OCI-LY1 (cell line): Measurements from ENCODE around the gene MRPL36.

Experiments
- H2AFZ ChIP-seq: fragments of 200-600 bp; sonication (generic), shearing (Covaris generic); 2 replicates; pipeline ENCODE4 v1.6.0; 2014; ENCODE audit warnings: antibody characterized with exemption, mild to moderate bottlenecking, low read length
- H3F3A ChIP-seq: fragments of 200-600 bp; sonication (generic), shearing (Covaris generic); 2 replicates; pipeline ENCODE4 v1.6.0; 2014; ENCODE audit warnings: mild to moderate bottlenecking, antibody characterized with exemption, low read length, moderate library complexity; ENCODE audit not compliant: insufficient read depth
- H3K27ac ChIP-seq: fragments of 200-600 bp; sonication (generic); 2 replicates; pipeline ENCODE4 v1.5.1; 2014; ENCODE audit warnings: low read length, mixed run types, mild to moderate bottlenecking, low read depth; ENCODE audit not compliant: poor library complexity, severe bottlenecking
- H3K27me3 ChIP-seq: fragments of 200-600 bp; sonication (generic); 2 replicates; pipeline ENCODE4 v1.6.0; 2014; ENCODE audit warnings: antibody characterized with exemption, mild to moderate bottlenecking, low read length, moderate library complexity; ENCODE audit not compliant: insufficient read depth
- H3K36me3 ChIP-seq: fragments of 200-600 bp; sonication (generic); 2 replicates; pipeline ENCODE4 v1.6.1; 2014; ENCODE audit warnings: mild to moderate bottlenecking, antibody characterized with exemption, low read length, moderate library complexity, mixed read lengths; ENCODE audit not compliant: insufficient read depth
- H3K4me1 ChIP-seq: fragments of 200-600 bp; sonication (generic); 2 replicates; pipeline ENCODE4 v1.5.1; 2014; ENCODE audit warnings: mild to moderate bottlenecking, low read length, moderate library complexity; ENCODE audit not compliant: insufficient read depth, severe bottlenecking
- H3K4me2 ChIP-seq: fragments of 200-600 bp; sonication (generic), shearing (Covaris generic); 2 replicates; pipeline ENCODE4 v1.6.1; 2014; ENCODE audit warnings: low read length
- H3K4me3 ChIP-seq: fragments of 200-600 bp; sonication (generic); 2 replicates; pipeline ENCODE4 v1.5.1; 2014; ENCODE audit warnings: low read length, low read depth, mild to moderate bottlenecking, mixed read lengths; ENCODE audit not compliant: poor library complexity, severe bottlenecking
- H3K79me2 ChIP-seq: fragments of 200-600 bp; shearing (Covaris generic); 2 replicates; pipeline ENCODE4 v1.6.1; 2016; ENCODE audit warnings: mixed run types, low read length, mixed read lengths; ENCODE audit not compliant: insufficient read depth
- H3K9ac ChIP-seq: fragments of 200-600 bp; sonication (generic), shearing (Covaris generic); 2 replicates; pipeline ENCODE4 v1.6.1; 2014; ENCODE audit warnings: mild to moderate bottlenecking, low read length, mixed read lengths
- H3K9me2 ChIP-seq: fragments of 200-600 bp; sonication (generic), shearing (Covaris generic); 2 replicates; pipeline ENCODE4 v1.6.1; 2014; ENCODE audit warnings: low read depth, mild to moderate bottlenecking, low read length, mixed read lengths
- H3K9me3 ChIP-seq: fragments of 200-600 bp; shearing (Covaris generic); 2 replicates; pipeline ENCODE4 v1.6.1; 2014; ENCODE audit warnings: low read length, mixed read lengths
- H4K20me1 ChIP-seq: fragments of 200-600 bp; sonication (generic), shearing (Covaris generic); 2 replicates; pipeline ENCODE4 v1.6.0; 2016; ENCODE audit warnings: mild to moderate bottlenecking, low read length; ENCODE audit not compliant: insufficient read depth
- CTCF ChIP-seq: fragments of 200-600 bp; sonication (generic), shearing (Covaris generic); IDR thresholded peaks from 2 replicates; pipeline ENCODE4 v1.5.1; 2017; ENCODE audit warnings: mild to moderate bottlenecking, antibody characterized with exemption, low read length, moderate library complexity, mixed read lengths
- EZH2 ChIP-seq: fragments of 200-600 bp; sonication (generic), shearing (Covaris generic); IDR thresholded peaks from 2 replicates; pipeline ENCODE4 v1.8.0; 2017; ENCODE audit warnings: borderline replicate concordance, mixed run types, mild to moderate bottlenecking, antibody characterized with exemption, low read length, moderate library complexity, mixed read lengths

Gene MRPL36

GRCh38 chr5:1760231-1760630 lies 39.4 kb downstream of the MRPL36 start:
- H2AFZ ChIP-seq: no peak overlapping the region
- no peak overlapping the region for H3K27ac ChIP-seq
- H3K36me3 ChIP-seq: no peaks in the 10 kb centered on the region
- H4K20me1 ChIP-seq: no peaks in the 10 kb centered on the region
- no peak overlapping the region for H3K4me3 ChIP-seq
- H3K4me2 ChIP-seq: no peak overlapping the region
- no peak overlapping the region for H3K9ac ChIP-seq
- H3K9me3 ChIP-seq: 0 out of 2 replicates have a peak, but pooled peaks cover 3% of the 10 kb centered on the region
- peaks cover 8% of the 10 kb centered on the region; the same call in 1 of the 2 replicates for H3K27me3 ChIP-seq
- no peaks in the 10 kb centered on the region for H3K79me2 ChIP-seq
- no peaks in the 10 kb centered on the region for H3F3A ChIP-seq
- no peaks in the 10 kb centered on the region for H3K9me2 ChIP-seq
- TF ChIP-seq EZH2: no peak
- no peak for TF ChIP-seq CTCF
- peaks cover 12% of the 10 kb centered on the region for H3K4me1 ChIP-seq

- no peaks in the 10 kb centered on the region for H3K79me2 ChIP-seq
- H3K27me3 ChIP-seq: peaks cover 8% of the 10 kb centered on the region; the same call in 1 of the 2 replicates
- 0 out of 2 replicates have a peak, but pooled peaks cover 3% of the 10 kb centered on the region for H3K9me3 ChIP-seq
- H3K4me2 ChIP-seq: no peak overlapping the region
- no peaks in the 10 kb centered on the region for H3K9me2 ChIP-seq
- no peaks in the 10 kb centered on the region for H3K36me3 ChIP-seq
- peaks cover 7% of the 10 kb centered on the region for H3K4me1 ChIP-seq
- H3K9ac ChIP-seq: no peak overlapping the region
- H3K27ac ChIP-seq: no peak overlapping the region
- no peak overlapping the region for H2AFZ ChIP-seq
- no peak overlapping the region for H3K4me3 ChIP-seq
- H3F3A ChIP-seq: no peaks in the 10 kb centered on the region
- no peak for TF ChIP-seq EZH2
- TF ChIP-seq CTCF: no peak
- H4K20me1 ChIP-seq: no peaks in the 10 kb centered on the region
These were observed 40.2 kb downstream of the MRPL36 start for GRCh38 chr5:1759378-1759970.

- no peak overlapping the region for H3K27ac ChIP-seq
- H3K4me3 ChIP-seq: no peak overlapping the region
- H3K36me3 ChIP-seq: no peaks in the 10 kb centered on the region
- H3K4me2 ChIP-seq: no peak overlapping the region
- no peaks in the 10 kb centered on the region for H4K20me1 ChIP-seq
- 0 out of 2 replicates have a peak, but pooled peaks cover 3% of the 10 kb centered on the region for H3K9me3 ChIP-seq
- H3K9me2 ChIP-seq: no peaks in the 10 kb centered on the region
- no peaks in the 10 kb centered on the region for H3K79me2 ChIP-seq
- no peak overlapping the region for H3K9ac ChIP-seq
- H3K27me3 ChIP-seq: peaks cover 8% of the 10 kb centered on the region; the same call in 1 of the 2 replicates
- no peaks in the 10 kb centered on the region for H3F3A ChIP-seq
- H3K4me1 ChIP-seq: peaks cover 6% of the 10 kb centered on the region
- TF ChIP-seq EZH2: no peak
- TF ChIP-seq CTCF: no peak
- no peak overlapping the region for H2AFZ ChIP-seq
These were observed 41.1 kb downstream of the MRPL36 start for GRCh38 chr5:1758574-1758973.
